ENCODE data around the gene TUBG1. TPM values are rescaled to one million over a fixed set of nuclear protein-coding genes. Genes with fewer than 3 reads are reported as not detected.

Gene TUBG1
- total and polyA plus RNA-seq, 9 of the 15 experiments (the other 6 are each of a cell fraction or from before 2014, with no cell fraction given), result 33.1 to 147 (median 66.0) TPM

- TF ChIP-seq, protein P1, sequence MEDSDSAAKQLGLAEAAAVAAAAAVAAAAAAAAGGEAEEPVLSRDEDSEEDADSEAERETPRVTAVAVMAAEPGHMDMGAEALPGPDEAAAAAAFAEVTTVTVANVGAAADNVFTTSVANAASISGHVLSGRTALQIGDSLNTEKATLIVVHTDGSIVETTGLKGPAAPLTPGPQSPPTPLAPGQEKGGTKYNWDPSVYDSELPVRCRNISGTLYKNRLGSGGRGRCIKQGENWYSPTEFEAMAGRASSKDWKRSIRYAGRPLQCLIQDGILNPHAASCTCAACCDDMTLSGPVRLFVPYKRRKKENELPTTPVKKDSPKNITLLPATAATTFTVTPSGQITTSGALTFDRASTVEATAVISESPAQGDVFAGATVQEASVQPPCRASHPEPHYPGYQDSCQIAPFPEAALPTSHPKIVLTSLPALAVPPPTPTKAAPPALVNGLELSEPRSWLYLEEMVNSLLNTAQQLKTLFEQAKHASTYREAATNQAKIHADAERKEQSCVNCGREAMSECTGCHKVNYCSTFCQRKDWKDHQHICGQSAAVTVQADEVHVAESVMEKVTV (CRISPR knock-in tag; IDR thresholded peaks at IDR 0.05), result no peak
- TF ChIP-seq, protein P2, sequence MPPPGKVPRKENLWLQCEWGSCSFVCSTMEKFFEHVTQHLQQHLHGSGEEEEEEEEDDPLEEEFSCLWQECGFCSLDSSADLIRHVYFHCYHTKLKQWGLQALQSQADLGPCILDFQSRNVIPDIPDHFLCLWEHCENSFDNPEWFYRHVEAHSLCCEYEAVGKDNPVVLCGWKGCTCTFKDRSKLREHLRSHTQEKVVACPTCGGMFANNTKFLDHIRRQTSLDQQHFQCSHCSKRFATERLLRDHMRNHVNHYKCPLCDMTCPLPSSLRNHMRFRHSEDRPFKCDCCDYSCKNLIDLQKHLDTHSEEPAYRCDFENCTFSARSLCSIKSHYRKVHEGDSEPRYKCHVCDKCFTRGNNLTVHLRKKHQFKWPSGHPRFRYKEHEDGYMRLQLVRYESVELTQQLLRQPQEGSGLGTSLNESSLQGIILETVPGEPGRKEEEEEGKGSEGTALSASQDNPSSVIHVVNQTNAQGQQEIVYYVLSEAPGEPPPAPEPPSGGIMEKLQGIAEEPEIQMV (tag; conservative IDR thresholded peaks at IDR 0.05; ENCODE audit: low read depth), result no peak
- TF ChIP-seq PML (IDR thresholded peaks at IDR 0.05; ENCODE audit: low read length) (no peak), ZNF444 (CRISPR knock-in tag; IDR thresholded peaks at IDR 0.05) (no peak), ZNF830 (CRISPR knock-in tag; IDR thresholded peaks at IDR 0.05) (no peak), DDX20 (tag; IDR thresholded peaks at IDR 0.05; ENCODE audit: low read depth) (no peak), HMGN3 (IDR thresholded peaks at IDR 0.05; ENCODE audit: borderline replicate concordance, extremely low read depth, insufficient read length, low read depth, low read length) (no peak), CREB3 (tag; conservative IDR thresholded peaks at IDR 0.05; ENCODE audit: low read depth) (no peak), ZBTB7A (IDR thresholded peaks at IDR 0.05; ENCODE audit: borderline replicate concordance, control insufficient read depth, low read depth, low read length) (no peak), TRIM24 (IDR thresholded peaks at IDR 0.05) (no peak; a peak in 1 of 4 replicates), ZNF224 (CRISPR knock-in tag; IDR thresholded peaks at IDR 0.05) (no peak), NCOA1 (IDR thresholded peaks at IDR 0.05; ENCODE audit: low read depth) (no peak; the same call in 1 of the 2 replicates), ZNF696 (CRISPR knock-in tag; conservative IDR thresholded peaks at IDR 0.05) (no peak), MBD1 (CRISPR knock-in tag; IDR thresholded peaks at IDR 0.05) (no peak), GTF2A2 (tag; IDR thresholded peaks at IDR 0.05) (no peak), KAT2B (IDR thresholded peaks at IDR 0.05; ENCODE audit: low read depth, low read length) (no peak)
- TF ChIP-seq, protein P3, sequence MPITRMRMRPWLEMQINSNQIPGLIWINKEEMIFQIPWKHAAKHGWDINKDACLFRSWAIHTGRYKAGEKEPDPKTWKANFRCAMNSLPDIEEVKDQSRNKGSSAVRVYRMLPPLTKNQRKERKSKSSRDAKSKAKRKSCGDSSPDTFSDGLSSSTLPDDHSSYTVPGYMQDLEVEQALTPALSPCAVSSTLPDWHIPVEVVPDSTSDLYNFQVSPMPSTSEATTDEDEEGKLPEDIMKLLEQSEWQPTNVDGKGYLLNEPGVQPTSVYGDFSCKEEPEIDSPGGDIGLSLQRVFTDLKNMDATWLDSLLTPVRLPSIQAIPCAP (CRISPR knock-in tag; IDR thresholded peaks at IDR 0.05; ENCODE audit: borderline replicate concordance), result no peak
- TF ChIP-seq, protein P4, sequence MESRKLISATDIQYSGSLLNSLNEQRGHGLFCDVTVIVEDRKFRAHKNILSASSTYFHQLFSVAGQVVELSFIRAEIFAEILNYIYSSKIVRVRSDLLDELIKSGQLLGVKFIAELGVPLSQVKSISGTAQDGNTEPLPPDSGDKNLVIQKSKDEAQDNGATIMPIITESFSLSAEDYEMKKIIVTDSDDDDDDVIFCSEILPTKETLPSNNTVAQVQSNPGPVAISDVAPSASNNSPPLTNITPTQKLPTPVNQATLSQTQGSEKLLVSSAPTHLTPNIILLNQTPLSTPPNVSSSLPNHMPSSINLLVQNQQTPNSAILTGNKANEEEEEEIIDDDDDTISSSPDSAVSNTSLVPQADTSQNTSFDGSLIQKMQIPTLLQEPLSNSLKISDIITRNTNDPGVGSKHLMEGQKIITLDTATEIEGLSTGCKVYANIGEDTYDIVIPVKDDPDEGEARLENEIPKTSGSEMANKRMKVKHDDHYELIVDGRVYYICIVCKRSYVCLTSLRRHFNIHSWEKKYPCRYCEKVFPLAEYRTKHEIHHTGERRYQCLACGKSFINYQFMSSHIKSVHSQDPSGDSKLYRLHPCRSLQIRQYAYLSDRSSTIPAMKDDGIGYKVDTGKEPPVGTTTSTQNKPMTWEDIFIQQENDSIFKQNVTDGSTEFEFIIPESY (CRISPR knock-in tag; IDR thresholded peaks at IDR 0.05), result peak; percentile 42
Observed at GRCh38 chr17:42561897-42562387, 47.5 kb upstream of the TUBG1 start, which contains the start of gene COASY (continued).
